ENCODE data around the gene CAPNS1.

CAPNS1 gene

DNA sequence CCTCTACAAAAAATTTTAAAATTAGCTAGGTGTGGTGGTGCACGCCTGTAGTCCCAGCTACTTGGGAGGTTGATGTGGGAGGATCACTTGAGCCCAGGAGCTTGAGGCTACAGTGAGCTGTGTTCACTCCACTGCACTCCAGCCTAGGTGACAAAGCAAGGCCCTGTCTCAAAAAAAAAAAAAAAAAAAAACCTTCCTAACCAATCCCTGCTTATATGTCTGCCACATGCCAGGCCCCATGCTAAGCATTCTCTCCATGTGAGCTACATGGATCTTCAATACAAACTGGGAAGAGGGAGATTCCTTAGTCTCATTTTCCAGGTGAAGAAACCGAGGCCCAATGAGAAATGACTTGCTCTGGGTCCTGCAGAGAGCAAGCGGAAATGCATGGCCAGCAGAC, 31.2 kb upstream of the CAPNS1 start:
- TF ChIP-seq ZNF70 (CRISPR knock-in tag; IDR thresholded peaks at IDR 0.05) (no peak), OSR1 (CRISPR knock-in tag; IDR thresholded peaks at IDR 0.05) (no peak), TOX (CRISPR knock-in tag; IDR thresholded peaks at IDR 0.05; ENCODE audit: borderline replicate concordance) (no peak), PPARA (CRISPR knock-in tag; IDR thresholded peaks at IDR 0.05; ENCODE audit: borderline replicate concordance) (no peak), CREB5 (CRISPR knock-in tag; IDR thresholded peaks at IDR 0.05; ENCODE audit: low read depth) (no peak), RARB (CRISPR knock-in tag; IDR thresholded peaks at IDR 0.05) (no peak), ZFP3 (CRISPR knock-in tag; IDR thresholded peaks at IDR 0.05) (no peak)
- TF ChIP-seq, protein P1, sequence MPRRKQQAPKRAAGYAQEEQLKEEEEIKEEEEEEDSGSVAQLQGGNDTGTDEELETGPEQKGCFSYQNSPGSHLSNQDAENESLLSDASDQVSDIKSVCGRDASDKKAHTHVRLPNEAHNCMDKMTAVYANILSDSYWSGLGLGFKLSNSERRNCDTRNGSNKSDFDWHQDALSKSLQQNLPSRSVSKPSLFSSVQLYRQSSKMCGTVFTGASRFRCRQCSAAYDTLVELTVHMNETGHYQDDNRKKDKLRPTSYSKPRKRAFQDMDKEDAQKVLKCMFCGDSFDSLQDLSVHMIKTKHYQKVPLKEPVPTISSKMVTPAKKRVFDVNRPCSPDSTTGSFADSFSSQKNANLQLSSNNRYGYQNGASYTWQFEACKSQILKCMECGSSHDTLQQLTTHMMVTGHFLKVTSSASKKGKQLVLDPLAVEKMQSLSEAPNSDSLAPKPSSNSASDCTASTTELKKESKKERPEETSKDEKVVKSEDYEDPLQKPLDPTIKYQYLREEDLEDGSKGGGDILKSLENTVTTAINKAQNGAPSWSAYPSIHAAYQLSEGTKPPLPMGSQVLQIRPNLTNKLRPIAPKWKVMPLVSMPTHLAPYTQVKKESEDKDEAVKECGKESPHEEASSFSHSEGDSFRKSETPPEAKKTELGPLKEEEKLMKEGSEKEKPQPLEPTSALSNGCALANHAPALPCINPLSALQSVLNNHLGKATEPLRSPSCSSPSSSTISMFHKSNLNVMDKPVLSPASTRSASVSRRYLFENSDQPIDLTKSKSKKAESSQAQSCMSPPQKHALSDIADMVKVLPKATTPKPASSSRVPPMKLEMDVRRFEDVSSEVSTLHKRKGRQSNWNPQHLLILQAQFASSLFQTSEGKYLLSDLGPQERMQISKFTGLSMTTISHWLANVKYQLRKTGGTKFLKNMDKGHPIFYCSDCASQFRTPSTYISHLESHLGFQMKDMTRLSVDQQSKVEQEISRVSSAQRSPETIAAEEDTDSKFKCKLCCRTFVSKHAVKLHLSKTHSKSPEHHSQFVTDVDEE (CRISPR knock-in tag; IDR thresholded peaks at IDR 0.05), result no peak
- no peak for ATAC-seq

DNA sequence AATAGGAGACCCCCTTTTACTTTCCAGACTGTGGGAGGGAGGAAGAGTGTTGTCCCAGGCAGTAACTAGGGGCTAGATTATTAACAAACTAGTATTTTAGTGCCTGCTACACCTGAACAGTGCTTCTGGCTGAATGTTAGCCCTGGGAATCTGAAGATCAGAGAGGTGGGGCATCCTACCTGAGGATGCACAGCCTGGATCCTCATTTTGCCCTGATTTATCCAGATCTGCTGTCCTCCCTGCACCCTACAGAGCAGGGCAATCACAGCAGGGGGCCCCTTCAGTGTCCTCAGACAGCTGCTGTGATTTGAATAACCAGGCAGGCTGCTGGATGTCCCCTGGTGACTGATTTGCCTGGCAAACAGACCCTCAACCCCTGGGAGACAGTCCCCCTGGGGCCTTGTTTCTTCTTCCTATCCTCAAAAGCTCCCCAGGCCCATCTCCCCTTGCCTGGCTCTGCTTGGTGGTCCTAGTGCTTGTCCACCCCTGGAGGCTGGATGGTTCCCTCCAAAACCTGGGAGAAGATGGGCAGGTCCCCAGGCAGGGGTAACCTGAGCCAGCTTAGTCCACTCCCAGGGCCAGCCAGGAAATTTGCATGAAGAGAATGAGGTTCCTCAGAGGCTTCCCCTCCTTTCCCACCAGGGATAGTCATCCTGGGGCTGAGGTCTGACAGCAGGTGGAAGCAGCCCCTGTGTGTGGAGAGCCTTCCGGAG, 29.2 kb upstream of the CAPNS1 start, which contains the start of gene OVOL3:
Gene OVOL3 (plus strand): TSS at position 657 of the 713 bp plus-strand sequence. CDS start 60 bp downstream, outside the sequence.
- no peak for ATAC-seq
- TF ChIP-seq ZFP3 (CRISPR knock-in tag; IDR thresholded peaks at IDR 0.05) (no peak), ISL1 (CRISPR knock-in tag; IDR thresholded peaks at IDR 0.05) (no peak), POU6F1 (CRISPR knock-in tag; IDR thresholded peaks at IDR 0.05; ENCODE audit: borderline replicate concordance, low read depth) (no peak), TCF4 (CRISPR knock-in tag; IDR thresholded peaks at IDR 0.05; ENCODE audit: borderline replicate concordance) (no peak), ESRRG (CRISPR knock-in tag; IDR thresholded peaks at IDR 0.05) (no peak), CSRNP3 (CRISPR knock-in tag; IDR thresholded peaks at IDR 0.05) (no peak), RARB (CRISPR knock-in tag; IDR thresholded peaks at IDR 0.05) (no peak), OSR1 (CRISPR knock-in tag; IDR thresholded peaks at IDR 0.05) (no peak), ZNF565 (CRISPR knock-in tag; conservative IDR thresholded peaks at IDR 0.05; ENCODE audit: low read depth) (no peak), CREB5 (CRISPR knock-in tag; IDR thresholded peaks at IDR 0.05; ENCODE audit: low read depth) (no peak)
- TF ChIP-seq, protein P1 (CRISPR knock-in tag; IDR thresholded peaks at IDR 0.05), result no peak

DNA sequence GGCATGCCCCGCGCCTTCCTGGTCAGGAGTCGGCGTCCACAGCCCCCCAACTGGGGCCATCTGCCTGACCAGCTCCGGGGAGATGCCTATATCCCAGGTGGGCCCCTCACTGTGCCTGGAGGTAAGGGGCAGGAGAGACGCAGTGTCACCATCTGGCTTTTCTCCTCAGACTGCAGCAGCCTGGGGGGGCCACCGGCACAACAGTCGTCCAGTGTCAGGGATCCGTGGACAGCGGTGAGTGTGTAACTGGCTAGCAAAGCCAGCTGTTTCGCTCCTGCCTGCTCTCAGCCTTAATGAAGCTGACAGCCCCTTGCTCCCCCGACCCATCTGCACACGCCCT, 28.7 kb upstream of the CAPNS1 start:
- no peak for ATAC-seq
- TF ChIP-seq CREB5 (CRISPR knock-in tag; IDR thresholded peaks at IDR 0.05; ENCODE audit: low read depth) (no peak), CSDC2 (CRISPR knock-in tag; IDR thresholded peaks at IDR 0.05) (no peak), SNAI2 (CRISPR knock-in tag; IDR thresholded peaks at IDR 0.05) (no peak), OSR1 (CRISPR knock-in tag; IDR thresholded peaks at IDR 0.05) (no peak), ISL1 (CRISPR knock-in tag; IDR thresholded peaks at IDR 0.05) (no peak), ZNF565 (CRISPR knock-in tag; conservative IDR thresholded peaks at IDR 0.05; ENCODE audit: low read depth) (no peak), TOX (CRISPR knock-in tag; IDR thresholded peaks at IDR 0.05; ENCODE audit: borderline replicate concordance) (no peak), CSRNP3 (CRISPR knock-in tag; IDR thresholded peaks at IDR 0.05) (no peak), PPARA (CRISPR knock-in tag; IDR thresholded peaks at IDR 0.05; ENCODE audit: borderline replicate concordance) (no peak), ZFP30 (CRISPR knock-in tag; IDR thresholded peaks at IDR 0.05) (no peak), BACH2 (CRISPR knock-in tag; IDR thresholded peaks at IDR 0.05; ENCODE audit: borderline replicate concordance) (no peak), TCF4 (CRISPR knock-in tag; IDR thresholded peaks at IDR 0.05; ENCODE audit: borderline replicate concordance) (no peak), ZNF70 (CRISPR knock-in tag; IDR thresholded peaks at IDR 0.05) (no peak), GLIS3 (CRISPR knock-in tag; IDR thresholded peaks at IDR 0.05) (no peak), ESRRG (CRISPR knock-in tag; IDR thresholded peaks at IDR 0.05) (no peak), ZNF8 (CRISPR knock-in tag; IDR thresholded peaks at IDR 0.05) (no peak), ZFP3 (CRISPR knock-in tag; IDR thresholded peaks at IDR 0.05) (no peak)

Data from SK-N-SH treated with all-trans-retinoic acid at 6 μM for 48 hours (cell line).